ENCODE results near the gene HCFC2.

HCFC2 gene

GRCh38 chr12:104059963-104060362 is 4.4 kb upstream of the HCFC2 start:
- H3K4me3 ChIP-seq (replicated peaks in 1 of 2; ENCODE audit: low read depth in 2 of 2, low read length in 2 of 2), result no peak overlapping the region
- TF ChIP-seq CTCF (IDR thresholded peaks at IDR 0.05; ENCODE audit: low read depth, low read length), result no peak
- DNase-seq (ENCODE audit: low read depth in 2 of 2), result no peak

- no peak for DNase-seq (ENCODE audit: low read depth in 2 of 2)
- no peak overlapping the region for H3K4me3 ChIP-seq (replicated peaks in 1 of 2; ENCODE audit: low read depth in 2 of 2, low read length in 2 of 2)
- TF ChIP-seq CTCF (IDR thresholded peaks at IDR 0.05; ENCODE audit: low read depth, low read length), result no peak
These were observed 3.5 kb upstream of the HCFC2 start for GRCh38 chr12:104060791-104061190.

GRCh38 chr12:104063712-104064030 is 660 bp upstream of the HCFC2 start:
- peak in 1 of 2 donors; percentile 52 for DNase-seq (ENCODE audit: low read depth in 2 of 2)
- no peak for TF ChIP-seq CTCF (IDR thresholded peaks at IDR 0.05; ENCODE audit: low read depth, low read length)
- peak overlapping the region; percentile 85 to 89 for H3K4me3 ChIP-seq (replicated peaks in 1 of 2; ENCODE audit: low read depth in 2 of 2, low read length in 2 of 2)

GRCh38 chr12:104064842-104065427 is 604 bp downstream of the HCFC2 start:
- TF ChIP-seq CTCF (IDR thresholded peaks at IDR 0.05; ENCODE audit: low read depth, low read length), result no peak
- DNase-seq (ENCODE audit: low read depth in 2 of 2), result peak; percentile 16 to 24

DNA sequence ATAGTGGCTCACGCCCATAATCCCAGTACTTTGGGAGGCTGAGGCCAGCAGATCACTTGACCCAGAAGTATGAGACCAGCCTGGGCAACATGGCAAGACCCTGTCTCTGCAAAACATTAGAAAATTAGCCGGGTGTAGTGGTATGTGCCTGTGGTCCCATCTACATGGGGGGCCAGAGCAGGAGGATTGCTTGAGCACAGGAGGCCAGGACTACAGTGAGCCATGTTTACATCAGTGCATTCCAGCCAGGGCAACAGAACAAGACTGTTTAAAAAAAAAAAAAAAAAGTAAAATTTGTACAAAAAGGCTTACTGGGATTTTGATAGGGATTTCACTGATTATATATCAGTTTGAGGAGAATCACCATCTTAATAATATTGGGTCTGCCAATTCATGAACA is 7.8 kb downstream of the HCFC2 start:
- no peak for DNase-seq (ENCODE audit: low read depth in 2 of 2)
- no peak overlapping the region for H3K4me3 ChIP-seq (replicated peaks in 1 of 2; ENCODE audit: low read depth in 2 of 2, low read length in 2 of 2)
- TF ChIP-seq CTCF (IDR thresholded peaks at IDR 0.05; ENCODE audit: low read depth, low read length), result no peak

More at GRCh38 chr12:104064842-104065427, 604 bp downstream of the HCFC2 start:
- H3K4me3 ChIP-seq (replicated peaks in 1 of 2; ENCODE audit: low read depth in 2 of 2, low read length in 2 of 2), result peak overlapping the region; percentile 85 to 89

GRCh38 chr12:104073699-104074098 is 9.4 kb downstream of the HCFC2 start:
- no peak for DNase-seq (ENCODE audit: low read depth in 2 of 2)
- no peak for TF ChIP-seq CTCF (IDR thresholded peaks at IDR 0.05; ENCODE audit: low read depth, low read length)
- no peak overlapping the region for H3K4me3 ChIP-seq (replicated peaks in 1 of 2; ENCODE audit: low read depth in 2 of 2, low read length in 2 of 2)

DNA sequence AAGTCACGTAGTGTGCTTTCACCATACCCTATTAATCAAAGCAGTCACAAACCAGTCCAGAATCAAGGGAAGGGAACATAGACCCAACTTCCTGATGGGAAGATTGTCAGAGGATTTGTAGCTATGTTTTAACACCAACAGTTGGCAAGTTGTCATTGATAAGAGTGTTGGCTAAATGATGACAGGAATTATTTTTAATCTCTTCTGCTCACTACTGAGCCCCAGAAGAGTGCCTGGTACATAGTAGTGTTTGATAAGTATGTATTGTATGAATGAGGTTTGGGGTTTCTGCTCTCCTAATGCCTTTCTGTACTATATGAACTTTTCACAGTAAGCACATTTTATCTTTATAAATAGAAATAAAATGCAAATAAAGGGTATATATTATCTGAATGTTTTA is 14.7 kb downstream of the HCFC2 start:
- peak in 1 of 2 donors; percentile 13 for DNase-seq (ENCODE audit: low read depth in 2 of 2)
- no peak overlapping the region for H3K4me3 ChIP-seq (replicated peaks in 1 of 2; ENCODE audit: low read depth in 2 of 2, low read length in 2 of 2)
- TF ChIP-seq CTCF (IDR thresholded peaks at IDR 0.05; ENCODE audit: low read depth, low read length), result no peak
